BJ (cell line): ENCODE data around the gene DCLRE1A. TPM values are rescaled to one million over a fixed set of nuclear protein-coding genes. Genes with fewer than 3 reads are reported as not detected.

ENCODE experiments used
- CTCF ChIA-PET: fragments of 350-600 bp; formaldehyde crosslinking; extraction: SDS; loops from one replicate; lab custom pipeline; 2021; ENCODE audit warnings: antibody characterized with exemption, inconsistent platforms; lab: Yijun Ruan, JAX
- POLR2A ChIA-PET: fragments of 300-600 bp; sonication (Branson Sonifier 250); formaldehyde crosslinking; extraction: SDS; loops from one replicate; lab custom pipeline; 2021; ENCODE audit warnings: antibody characterized with exemption; lab: Charles Lee
- DNase-seq: peaks from one replicate; pipeline ENCODE4 v3.0.0-alpha.2; 2011; ENCODE audit warnings: low read depth
- H3K27me3 ChIP-seq: 2 replicates; pipeline ENCODE4 v1.6.0; 2011; ENCODE audit warnings: low read length; ENCODE audit not compliant: control insufficient read depth, insufficient read depth
- H3K36me3 ChIP-seq: 2 replicates; pipeline ENCODE4 v1.5.1; 2011; ENCODE audit warnings: low read length; ENCODE audit not compliant: control insufficient read depth, insufficient read depth
- H3K4me3 ChIP-seq: 2 replicates; pipeline ENCODE4 v1.5.1; 2011; ENCODE audit warnings: low read depth, mild to moderate bottlenecking, control low read depth, low read length
- CTCF ChIP-seq: IDR thresholded peaks from 2 replicates; pipeline ENCODE4 v1.5.1; 2011; ENCODE audit warnings: low read depth, mild to moderate bottlenecking, control low read depth, inconsistent platforms, low read length, moderate library complexity; ENCODE audit not compliant: insufficient read depth
- polyA plus RNA-seq: library from polyadenylated mRNA; depleted of rRNA; stranded (reverse); fragments of >200 nt; gene quantifications from 2 replicates; pipeline ENCODE4 v1.2.3, GENCODE V29; 2011

The DCLRE1A gene
- polyA plus RNA-seq, 1 experiment, result 3.2 TPM

- no peak for DNase-seq
- TF ChIP-seq CTCF, result no peak
- Histone ChIP-seq H3K36me3 (no peaks in the 10 kb centered on the region; the same call in 1 of the 2 replicates), H3K27me3 (no peaks in the 10 kb centered on the region), H3K4me3 (no peak overlapping the region)
- ChIA-PET POLR2A (no interaction called here), CTCF (interaction anchor here (0.7 kb wide), 1 partner anchor 11 kb away, joined by 3 read pairs; no protein-coding TSS in a partner anchor)
Measured at GRCh38 chr10:113872139-113873030, 18.5 kb upstream of the DCLRE1A start.

GRCh38 chr10:113869789-113870188, 15.9 kb upstream of the DCLRE1A start:
- ChIA-PET CTCF (no interaction called here), POLR2A (no interaction called here)
- Histone ChIP-seq H3K4me3 (no peak overlapping the region), H3K27me3 (no peaks in the 10 kb centered on the region), H3K36me3 (no peaks in the 10 kb centered on the region; the same call in 1 of the 2 replicates)
- DNase-seq, result no peak
- TF ChIP-seq CTCF, result no peak

- no peak overlapping the region for H3K4me3 ChIP-seq
- no peak for DNase-seq
- ChIA-PET POLR2A (no interaction called here), CTCF (no interaction called here)
- no peaks in the 10 kb centered on the region for H3K36me3 ChIP-seq
- H3K27me3 ChIP-seq, result no peaks in the 10 kb centered on the region
- TF ChIP-seq CTCF, result no peak
Measured at GRCh38 chr10:113867904-113868303, 14.0 kb upstream of the DCLRE1A start.

- ChIA-PET POLR2A (no interaction called here), CTCF (no interaction called here)
- no peak overlapping the region for H3K4me3 ChIP-seq
- DNase-seq, result no peak
- H3K36me3 ChIP-seq, result no peaks in the 10 kb centered on the region
- H3K27me3 ChIP-seq, result no peaks in the 10 kb centered on the region
- no peak for TF ChIP-seq CTCF
Measured at GRCh38 chr10:113866551-113867394, 12.9 kb upstream of the DCLRE1A start.

GRCh38 chr10:113865901-113866300, 12.0 kb upstream of the DCLRE1A start:
- CTCF ChIA-PET, result no interaction called here
- H3K27me3 ChIP-seq, result no peaks in the 10 kb centered on the region
- POLR2A ChIA-PET, result no interaction called here
- TF ChIP-seq CTCF, result no peak
- no peaks in the 10 kb centered on the region; the same call in 1 of the 2 replicates for H3K36me3 ChIP-seq
- DNase-seq, result no peak
- H3K4me3 ChIP-seq, result no peak overlapping the region
